Upper lobe of left lung (tissue), 4 donors: ENCODE data around the gene COBL.

Experiments used
- CTCF ChIP-seq, 6 experiments: fragments of 450-650 bp in 4 of 6; fragments of 200-600 bp in 2 of 6; sonication (generic) in 2 of 6; IDR thresholded peaks; one replicate each; pipeline ENCODE4 v1.5.1; 2016 to 2019; ENCODE audit warnings: antibody characterized with exemption in 6 of 6
- POLR2A ChIP-seq, 4 donors: fragments of 450-650 bp; IDR thresholded peaks; one replicate each; pipeline ENCODE4 v1.5.1; 2016 to 2017; ENCODE audit warnings: antibody characterized with exemption in 4 of 4, mild to moderate bottlenecking in 2 of 4
- POLR2AphosphoS5 ChIP-seq, 2 donors: sonication (generic); formaldehyde crosslinking; IDR thresholded peaks; one replicate each; pipeline ENCODE4 v1.5.1; 2017; ENCODE audit warnings: antibody characterized with exemption in 2 of 2

- TF ChIP-seq CTCF (IDR thresholded peaks at IDR 0.05) (no peak), POLR2AphosphoS5 (IDR thresholded peaks at IDR 0.05) (no peak), POLR2A (IDR thresholded peaks at IDR 0.05) (no peak)
Observed at GRCh38 chr7:51328351-51328801, 11.8 kb upstream of the COBL start.
